Sigmoid colon (tissue), 4 donors: ENCODE results near the gene TNKS2.

Experiments used
- CTCF ChIP-seq, 4 experiments: fragments of 450-650 bp in 3 of 4; fragments of 200-600 bp in 1 of 4; IDR thresholded peaks; one replicate each; pipeline ENCODE4 v1.5.1; 2016 to 2019; ENCODE audit warnings: antibody characterized with exemption in 4 of 4, mild to moderate bottlenecking in 3 of 4, moderate library complexity in 2 of 4
- EP300 ChIP-seq, 4 donors: sonication (generic); formaldehyde crosslinking; IDR thresholded peaks; one replicate each; pipeline ENCODE4 v1.6.1; 2017; ENCODE audit warnings: antibody characterized with exemption in 4 of 4
- POLR2A ChIP-seq, 2 donors: fragments of 450-650 bp; IDR thresholded peaks; one replicate each; pipeline ENCODE4 v1.6.1; 2016; ENCODE audit warnings: antibody characterized with exemption in 2 of 2, mild to moderate bottlenecking in 2 of 2, moderate library complexity in 2 of 2
- POLR2AphosphoS5 ChIP-seq, 4 donors: sonication (generic); formaldehyde crosslinking; IDR thresholded peaks; one replicate each; pipeline ENCODE4 v1.6.1; 2017; ENCODE audit warnings: antibody characterized with exemption in 4 of 4

- TF ChIP-seq CTCF (IDR thresholded peaks at IDR 0.05): no peak
- TF ChIP-seq EP300 (IDR thresholded peaks at IDR 0.05): no peak
- TF ChIP-seq POLR2A (IDR thresholded peaks at IDR 0.05): no peak
- TF ChIP-seq POLR2AphosphoS5 (IDR thresholded peaks at IDR 0.05): no peak
Observed at GRCh38 chr10:91772869-91773268, 25.4 kb upstream of the TNKS2 start.
